ENCODE measurements around the gene IL17F.

IL17F gene

DNA sequence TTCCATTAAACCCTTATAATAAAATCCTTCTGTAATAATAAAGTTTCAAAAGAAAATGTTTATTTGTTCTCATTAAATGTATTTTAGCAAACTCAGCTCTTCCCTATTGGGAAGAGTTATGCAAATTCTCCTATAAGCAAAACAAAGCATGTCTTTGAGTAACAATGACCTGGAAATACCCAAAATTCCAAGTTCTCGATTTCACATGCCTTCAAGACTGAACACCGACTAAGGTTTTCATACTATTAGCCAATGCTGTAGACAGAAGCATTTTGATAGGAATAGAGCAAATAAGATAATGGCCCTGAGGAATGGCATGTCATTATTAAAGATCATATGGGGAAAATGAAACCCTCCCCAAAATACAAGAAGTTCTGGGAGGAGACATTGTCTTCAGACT lies 54.3 kb downstream of the IL17F start:
- no peak for DNase-seq (ENCODE audit: low spot score)

DNA sequence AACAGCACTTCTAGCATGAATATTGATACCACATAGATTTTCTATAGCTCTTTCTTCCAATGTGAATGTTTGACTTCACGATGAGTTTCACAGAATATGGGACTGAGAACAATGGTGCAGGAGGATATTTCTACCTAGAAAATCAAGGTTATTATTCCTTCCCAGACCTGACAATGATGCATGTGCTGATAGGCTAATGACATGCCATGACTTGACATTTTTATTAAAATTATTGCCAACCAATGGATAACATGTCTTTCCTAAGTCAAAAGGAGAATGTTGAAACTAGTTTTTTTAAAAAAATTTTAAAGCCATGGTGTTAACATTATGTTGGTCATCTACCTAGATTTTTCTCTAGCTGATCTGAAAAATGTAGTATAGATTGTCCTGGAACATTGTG lies 57.2 kb downstream of the IL17F start:
- no peak for DNase-seq (ENCODE audit: low spot score)

Data from Ammon's horn (tissue), 1 donor.